HG03175 (cell line): ENCODE measurements around the gene RFX1.
A peak's percentile ranks its signal among the peaks of the same experiment; 100 is the strongest.
"Not testable (repeated sequence)": the region's sequence is repeated elsewhere in the genome, so short reads cannot be mapped to it uniquely, and the experiment has no call there.

Source experiments
- ATAC-seq: cut with Tn5 transposase; IDR thresholded peaks from one replicate; pipeline ENCODE4 v1.9.1; 2021; ENCODE audit warnings: mild to moderate bottlenecking, moderate library complexity; ENCODE audit not compliant: unreplicated experiment

The RFX1 gene

DNA sequence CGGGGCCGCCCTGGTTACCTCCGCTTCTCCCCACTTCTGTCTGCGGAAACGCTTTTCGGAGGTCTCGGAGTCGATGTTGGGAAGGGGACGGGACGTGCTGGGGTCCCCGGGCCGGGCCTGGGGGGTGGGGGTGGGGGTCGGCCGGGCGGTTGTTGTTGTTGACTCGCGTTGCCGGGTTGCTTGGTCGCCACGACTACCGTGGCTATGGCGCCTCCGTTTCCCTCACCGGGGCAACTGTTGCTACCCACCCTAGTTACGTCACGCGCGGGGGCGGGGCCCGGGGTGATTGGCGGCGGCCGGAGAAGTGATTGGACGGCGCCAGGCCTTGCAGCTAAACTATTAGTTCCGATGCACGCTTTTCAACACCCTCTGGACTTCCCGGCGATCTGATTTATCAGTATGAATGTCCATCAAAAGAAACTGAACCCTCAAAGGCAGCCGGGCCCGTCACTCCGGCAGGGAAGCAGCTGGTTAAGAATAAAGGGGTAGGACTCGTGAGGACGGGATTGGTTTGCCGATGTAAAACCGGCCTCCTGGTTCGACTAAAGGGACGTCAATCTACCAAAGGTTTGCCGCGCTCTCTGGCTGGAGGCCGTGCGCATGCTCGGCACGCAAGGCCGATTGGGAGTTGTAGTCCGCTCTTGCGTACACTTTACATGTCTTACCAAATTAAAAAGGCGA is at the start of gene RFX1:
Gene RFX1 (minus strand): TSS at position 236 of the 681 bp plus-strand sequence. CDS start 12,477 bp downstream, outside the sequence.
- peak; percentile 76 for ATAC-seq

DNA sequence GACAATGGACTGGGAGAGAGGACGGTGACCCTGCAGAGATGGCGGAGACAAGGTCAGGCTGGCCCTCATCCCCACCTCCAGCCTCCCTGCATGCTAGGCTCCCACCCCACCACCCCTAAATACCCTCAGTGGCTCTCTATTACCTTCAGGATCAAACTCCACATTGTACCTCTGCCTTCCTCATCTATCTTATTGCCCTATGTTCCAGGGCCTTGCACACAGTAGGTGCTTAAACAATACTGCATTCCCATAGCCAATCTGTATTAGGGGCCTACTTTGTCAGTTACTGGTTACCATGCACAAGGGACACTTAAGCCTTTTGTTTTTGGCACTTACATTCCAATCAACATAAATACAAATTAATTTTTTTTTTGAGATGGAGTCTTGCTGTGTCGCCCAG is 49.3 kb upstream of the RFX1 start:
- ATAC-seq = no peak

DNA sequence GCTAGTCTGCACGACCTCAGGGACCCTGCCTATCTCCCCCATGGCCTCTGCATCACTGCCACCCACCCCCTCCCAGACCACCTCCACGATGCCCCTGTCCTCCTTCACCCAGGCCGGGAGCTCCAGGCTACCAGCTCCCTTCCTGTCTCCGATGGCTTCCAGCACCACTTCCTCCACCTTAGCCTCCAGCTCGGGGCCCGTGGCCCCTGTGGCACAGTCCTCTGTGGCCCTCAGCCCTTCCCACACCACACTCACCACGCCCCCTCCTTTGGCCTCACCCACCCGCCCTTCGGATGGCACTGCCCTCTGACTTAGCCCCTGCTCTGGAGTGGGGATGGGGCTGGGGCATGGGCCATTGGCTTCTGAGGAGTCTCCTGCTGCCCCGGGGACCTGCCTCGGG is 48.6 kb upstream of the RFX1 start:
- ATAC-seq = no peak

DNA sequence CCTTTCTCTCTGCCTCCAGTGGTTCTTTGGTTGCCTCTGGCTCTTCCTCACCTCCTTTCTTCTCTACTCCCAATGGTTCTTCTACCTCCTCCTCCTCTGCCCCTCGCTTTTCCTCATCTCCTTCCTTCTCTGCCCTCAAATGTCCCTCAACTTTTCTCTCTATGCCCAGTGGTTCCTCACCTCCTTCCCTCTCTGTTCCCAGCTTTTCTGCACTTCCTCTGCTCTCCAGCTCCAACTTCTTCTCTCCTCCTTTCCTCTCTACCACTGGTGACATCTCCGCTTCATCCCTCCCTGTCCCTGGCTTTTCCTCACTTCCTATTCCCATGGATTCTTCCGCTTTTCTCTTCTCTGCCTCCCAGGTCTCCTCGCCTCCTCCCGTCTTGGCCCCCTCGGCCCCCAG is 48.0 kb upstream of the RFX1 start:
- no peak for ATAC-seq

DNA sequence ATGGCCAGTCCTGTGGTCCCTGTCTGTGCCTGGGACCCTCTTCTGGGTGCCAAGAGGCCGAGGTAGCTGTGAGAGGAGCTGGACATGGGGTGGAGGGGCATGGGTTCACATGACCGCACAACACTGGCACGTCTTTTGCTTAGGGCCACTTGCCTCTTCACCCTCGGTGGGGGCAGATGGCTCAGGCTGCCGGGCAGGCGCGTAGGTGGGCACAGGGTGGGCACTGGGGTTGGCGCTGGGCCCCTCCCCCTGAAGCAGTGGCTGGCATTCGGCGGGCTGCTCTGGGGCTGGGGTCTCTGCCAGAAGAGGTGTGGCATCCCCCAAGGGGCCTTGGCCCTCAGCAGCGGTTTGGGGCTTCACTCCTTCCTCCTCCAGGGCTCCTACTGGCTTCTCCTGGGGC is 47.4 kb upstream of the RFX1 start:
- no peak for ATAC-seq

DNA sequence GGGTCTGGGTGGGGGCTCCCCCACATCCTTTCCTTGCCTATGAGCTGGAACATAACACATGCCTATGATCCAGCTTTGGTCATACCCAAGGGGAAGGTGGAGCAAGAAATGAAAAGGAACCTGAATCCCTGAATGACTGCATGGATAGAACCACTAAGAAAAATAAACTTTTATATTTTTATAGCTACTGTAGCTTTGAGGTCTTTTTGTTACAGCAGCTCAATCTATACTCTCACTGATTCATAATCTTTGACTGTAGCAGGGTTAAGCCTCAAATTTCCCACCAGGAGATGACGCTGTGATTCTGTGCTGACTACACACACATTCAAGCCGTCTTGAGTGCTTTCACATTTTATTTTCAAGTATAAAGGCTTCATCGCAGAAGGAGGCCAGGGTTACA is 46.9 kb upstream of the RFX1 start:
- ATAC-seq = no peak

DNA sequence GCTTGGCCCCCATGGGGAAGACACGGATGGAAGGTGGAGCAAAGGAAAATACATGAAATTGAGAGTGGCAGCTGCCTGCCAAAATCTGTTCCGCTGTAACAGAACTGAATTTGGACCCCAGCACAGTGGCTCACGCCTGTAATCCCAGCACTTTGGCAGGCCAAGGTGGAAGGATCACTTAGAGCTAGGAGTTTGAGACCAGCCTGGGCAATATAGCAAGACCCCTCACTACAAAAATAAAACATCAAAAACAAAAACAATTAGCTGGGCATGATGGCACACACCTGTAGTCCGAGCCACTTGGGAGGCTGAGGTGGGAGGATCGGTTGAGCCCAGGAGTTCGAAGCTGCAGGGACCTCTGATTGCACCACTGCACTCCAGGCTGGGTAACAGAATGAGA is 46.4 kb upstream of the RFX1 start:
- no peak for ATAC-seq

DNA sequence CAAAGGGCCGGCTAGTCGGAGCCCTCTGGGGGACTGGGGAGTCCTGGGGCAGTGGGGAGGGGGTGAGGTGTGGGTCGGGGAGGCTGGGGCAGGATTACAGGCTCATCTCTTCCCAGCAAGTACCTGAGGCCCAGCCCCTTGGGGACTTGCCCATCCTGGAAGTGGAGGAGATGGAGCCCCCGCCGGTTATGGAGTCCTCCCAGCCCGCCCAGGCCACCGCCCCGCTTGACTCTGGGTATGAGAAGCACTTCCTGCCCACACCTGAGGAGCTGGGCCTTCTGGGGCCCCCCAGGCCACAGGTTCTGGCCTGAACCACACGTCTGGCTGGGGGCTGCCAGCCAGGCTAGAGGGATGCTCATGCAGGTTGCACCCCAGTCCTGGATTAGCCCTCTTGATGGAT is 45.9 kb upstream of the RFX1 start:
- ATAC-seq = no peak

DNA sequence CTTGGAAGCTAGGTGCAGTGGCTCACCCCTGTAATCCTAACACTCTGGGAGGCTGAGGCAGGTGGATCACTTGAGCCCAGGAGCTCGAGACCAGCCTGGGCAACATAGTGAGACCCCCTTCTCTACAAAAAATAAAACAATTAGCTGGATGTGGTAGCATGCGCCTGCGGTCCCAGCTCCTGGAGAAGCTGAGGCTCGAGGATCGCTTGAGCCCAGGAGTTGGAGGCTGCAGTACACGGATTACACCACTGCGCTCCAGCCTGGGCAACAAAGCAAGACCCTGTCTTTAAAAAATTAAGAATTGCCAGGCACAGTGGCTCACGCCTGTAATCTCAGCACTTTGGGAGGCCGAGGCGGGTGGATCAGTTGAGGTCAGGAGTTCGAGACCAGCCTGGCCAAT is 44.8 kb upstream of the RFX1 start:
- not testable (repeated sequence) for ATAC-seq

DNA sequence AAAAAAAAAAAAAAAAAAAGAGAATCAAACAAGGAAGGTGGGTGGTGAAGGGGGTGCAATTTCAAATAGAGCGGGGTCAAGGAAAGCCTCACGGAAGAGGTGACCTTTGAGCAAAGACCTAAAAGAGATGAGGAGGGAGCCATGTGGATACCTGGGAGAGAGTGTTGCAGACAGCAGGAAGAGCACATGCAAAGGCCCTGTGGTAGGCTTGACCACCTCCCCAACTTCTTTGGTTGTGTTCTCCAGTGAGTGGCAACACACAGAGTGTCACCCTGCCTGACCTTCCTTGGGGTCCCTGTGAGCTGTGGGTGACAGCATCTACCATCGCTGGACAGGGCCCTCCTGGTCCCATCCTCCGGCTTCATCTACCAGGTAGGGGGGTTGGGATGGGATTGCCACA is 44.4 kb upstream of the RFX1 start:
- no peak for ATAC-seq

DNA sequence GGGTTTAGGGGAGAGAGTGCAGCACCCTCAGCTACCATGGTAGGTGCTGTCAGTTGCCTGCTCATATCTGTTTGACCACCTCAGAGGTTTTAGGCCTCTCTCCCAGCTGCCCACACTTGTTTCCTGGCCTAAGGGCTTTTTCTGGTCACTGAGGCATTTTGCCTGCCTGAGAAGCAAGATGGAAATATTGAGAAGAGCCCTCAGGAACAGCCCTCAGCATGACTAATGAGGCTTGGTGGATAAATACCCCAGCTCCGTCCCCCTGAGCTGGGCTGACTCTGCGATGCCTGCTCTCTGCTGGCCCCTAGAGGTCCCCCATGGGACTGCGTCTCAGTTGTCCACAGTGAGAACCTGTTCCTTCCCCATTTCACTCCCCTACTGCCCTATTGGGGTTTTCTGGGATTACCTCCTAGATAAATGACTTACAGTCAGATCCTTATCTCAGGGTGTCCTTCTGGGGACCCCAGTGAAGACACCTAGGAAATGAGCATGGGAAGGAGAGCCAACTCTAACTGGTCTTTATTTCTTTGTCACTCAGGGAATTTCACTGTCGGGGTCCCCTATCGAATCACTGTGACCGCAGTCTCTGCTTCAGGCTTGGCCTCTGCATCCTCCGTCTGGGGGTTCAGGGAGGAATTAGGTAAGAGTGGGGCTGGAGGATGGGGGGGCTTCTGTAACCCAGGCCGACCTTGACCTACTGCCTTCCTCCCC is 42.5 kb upstream of the RFX1 start:
- no peak for ATAC-seq

DNA sequence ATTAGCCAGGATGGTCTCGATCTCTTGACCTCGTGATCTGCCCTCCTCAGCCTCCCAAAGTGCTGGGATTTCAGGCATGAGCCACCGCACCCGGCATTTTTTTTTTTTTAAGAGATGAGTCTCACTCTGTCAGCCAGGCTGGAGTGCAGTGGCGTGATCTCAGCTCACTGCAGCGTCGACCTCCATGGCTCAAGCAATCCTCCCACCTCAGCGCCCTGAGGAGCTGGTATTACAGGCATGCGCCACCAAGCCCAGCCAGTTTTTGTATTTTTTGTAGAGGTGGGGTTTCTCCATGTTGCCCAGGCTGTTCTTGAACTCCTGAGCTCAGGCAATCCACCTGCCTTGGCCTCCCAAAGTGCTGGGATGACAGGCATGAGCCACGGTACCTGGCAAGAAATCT is 41.7 kb upstream of the RFX1 start:
- ATAC-seq = not testable (repeated sequence)

DNA sequence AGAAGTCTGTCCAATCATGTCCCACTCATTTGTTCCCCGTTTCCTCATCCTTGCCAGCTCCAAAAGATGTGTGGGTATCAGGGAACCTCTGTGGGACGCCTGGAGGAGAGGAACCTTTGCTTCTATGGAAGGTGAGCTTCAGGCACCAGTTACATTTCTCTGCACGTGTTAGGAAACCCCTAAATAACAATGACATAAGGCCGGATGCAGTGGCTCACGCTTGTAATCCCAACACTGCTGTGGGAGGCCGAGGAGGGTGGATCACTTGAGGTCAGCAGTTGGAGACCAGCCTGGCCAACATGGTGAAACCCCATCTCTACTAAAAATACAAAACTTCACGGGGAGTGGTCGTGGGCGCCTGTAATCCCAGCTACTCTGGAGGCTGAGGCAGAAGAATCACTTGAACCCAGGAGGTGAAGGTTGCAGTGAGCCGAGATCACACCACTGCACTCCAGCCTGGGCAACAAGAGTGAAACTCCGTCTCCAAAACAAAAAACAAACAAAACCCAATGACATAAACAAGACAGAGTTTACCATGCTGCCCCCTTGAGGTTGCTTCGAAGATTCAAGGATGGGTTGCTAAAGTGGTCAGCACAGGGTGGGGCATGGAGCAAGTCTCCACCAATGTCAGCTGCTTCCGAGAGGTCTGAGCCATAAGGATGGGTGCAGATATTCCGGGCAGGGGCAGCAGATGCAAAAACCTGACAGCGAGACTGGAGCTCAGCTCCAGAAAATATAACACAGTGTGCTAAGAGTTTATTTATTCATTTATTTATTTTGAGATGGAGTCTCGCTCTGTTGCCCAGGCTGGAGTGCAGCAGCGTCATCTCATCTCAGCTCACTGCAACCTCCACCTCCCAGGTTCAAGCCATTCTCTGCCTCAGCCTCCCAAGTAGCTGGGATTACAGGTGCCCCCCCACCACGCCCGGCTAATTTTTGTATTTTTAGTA is 36.8 kb upstream of the RFX1 start:
- ATAC-seq = not testable (repeated sequence)

DNA sequence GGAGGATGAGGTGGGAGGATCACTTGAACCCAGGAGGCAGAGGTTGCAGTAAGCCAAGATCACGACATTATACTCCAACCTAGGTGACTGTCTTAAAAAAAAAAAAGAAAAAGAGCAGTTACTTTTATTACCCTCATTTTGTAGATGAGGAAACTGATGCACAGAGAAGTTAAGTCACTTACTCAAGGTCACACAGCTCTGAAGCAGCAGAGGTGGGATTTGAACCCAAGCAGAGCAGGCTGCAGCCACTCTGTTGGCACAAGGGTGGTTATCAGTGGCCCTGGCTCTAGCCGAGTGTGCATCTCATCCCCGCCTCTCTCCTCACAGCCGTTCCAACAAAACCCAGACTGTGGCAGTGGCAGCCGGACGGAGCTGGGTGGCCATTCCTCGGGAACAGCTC is 33.1 kb upstream of the RFX1 start:
- ATAC-seq = no peak

DNA sequence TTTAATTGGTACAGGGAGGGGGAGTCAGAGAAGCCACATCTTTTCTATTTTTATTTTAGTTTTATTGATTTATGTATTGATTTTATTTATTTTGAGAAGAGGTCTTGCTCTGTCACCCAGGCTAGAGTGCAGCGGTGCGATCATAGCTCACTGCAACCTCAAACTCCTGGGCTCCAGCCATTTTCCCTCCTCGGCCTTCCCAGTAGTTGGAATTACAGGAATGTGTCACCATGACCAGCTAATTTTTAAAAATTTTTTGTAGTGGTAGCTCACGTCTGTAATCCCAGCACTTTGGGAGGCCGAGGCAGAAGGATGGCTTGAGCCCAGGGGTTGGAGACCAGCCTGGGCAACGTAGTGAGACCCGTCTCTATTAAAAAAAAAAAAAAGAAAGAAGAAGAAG is 29.6 kb upstream of the RFX1 start:
- no peak for ATAC-seq

DNA sequence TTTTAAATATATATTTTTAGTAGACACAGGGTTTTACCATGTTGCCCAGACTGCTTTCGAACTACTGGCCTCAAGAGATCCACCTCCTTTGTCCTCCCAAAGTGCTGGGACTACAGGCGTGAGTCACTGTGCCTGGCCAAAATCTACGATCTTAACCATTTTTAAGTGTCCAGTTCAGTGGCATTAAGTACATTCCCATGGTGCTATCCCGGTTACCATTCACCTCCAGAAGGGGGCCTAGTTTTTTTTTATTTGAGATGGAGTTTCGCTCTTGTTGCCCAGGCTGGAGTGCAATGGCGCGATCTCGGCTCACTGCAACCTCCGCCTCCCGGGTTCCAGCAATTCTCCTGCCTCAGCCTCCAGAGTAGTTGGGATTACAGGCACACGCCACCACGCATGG is 29.0 kb upstream of the RFX1 start:
- ATAC-seq = not testable (repeated sequence)

DNA sequence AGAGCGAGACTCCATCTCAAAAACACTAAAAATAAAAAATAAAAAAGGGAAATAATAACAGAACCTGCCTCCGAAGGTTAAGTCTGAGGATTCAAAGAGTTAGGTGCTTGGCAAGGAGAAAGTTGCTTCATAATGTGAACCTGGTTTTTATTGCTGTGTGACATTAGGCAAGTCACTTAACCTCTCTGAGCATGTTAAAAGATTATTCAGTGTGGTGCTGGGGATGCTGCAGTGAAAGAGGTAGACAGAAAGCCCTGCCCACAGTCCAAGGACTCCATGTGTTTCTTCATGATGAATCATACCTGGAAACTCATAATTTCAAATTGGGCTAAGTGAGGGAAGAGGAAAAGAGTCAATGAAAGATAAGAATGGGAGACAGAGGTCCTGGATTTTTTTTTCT is 27.8 kb upstream of the RFX1 start:
- no peak for ATAC-seq

DNA sequence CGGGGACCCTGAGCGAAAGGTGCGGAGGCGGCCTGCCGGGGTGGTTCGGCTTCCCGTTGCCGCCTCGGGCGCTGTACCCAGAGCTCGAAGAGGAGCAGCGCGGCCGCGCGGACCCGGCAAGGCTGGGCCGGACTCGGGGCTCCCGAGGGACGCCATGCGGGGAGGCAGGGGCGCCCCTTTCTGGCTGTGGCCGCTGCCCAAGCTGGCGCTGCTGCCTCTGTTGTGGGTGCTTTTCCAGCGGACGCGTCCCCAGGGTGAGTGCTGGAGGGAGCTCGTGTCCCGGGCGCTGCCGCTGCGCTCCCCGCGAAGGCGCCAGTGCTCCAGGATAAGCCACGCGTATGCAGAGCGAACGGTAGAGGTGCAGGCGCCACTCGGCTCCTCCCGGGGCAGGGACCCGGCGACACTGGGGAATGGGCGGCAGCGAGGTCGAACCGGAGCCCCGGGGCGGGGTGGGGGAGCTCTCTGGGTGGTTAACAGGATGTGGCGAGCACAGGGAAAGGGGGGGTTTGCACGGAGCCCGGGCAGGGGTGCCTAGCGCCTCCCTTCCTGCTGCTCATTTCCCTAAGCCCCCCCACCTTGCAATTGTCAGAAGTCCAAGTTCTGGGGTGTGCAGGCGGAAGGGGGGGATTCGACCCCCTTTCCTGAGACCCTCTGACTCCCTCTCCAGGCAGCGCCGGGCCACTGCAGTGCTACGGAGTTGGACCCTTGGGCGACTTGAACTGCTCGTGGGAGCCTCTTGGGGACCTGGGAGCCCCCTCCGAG is 25.8 kb upstream of the RFX1 start, which contains the start of gene IL27RA:
Gene IL27RA (plus strand): TSS at position 44 of the 762 bp plus-strand sequence. CDS start 111 bp downstream, at position 155.
- ATAC-seq = peak; percentile 48

DNA sequence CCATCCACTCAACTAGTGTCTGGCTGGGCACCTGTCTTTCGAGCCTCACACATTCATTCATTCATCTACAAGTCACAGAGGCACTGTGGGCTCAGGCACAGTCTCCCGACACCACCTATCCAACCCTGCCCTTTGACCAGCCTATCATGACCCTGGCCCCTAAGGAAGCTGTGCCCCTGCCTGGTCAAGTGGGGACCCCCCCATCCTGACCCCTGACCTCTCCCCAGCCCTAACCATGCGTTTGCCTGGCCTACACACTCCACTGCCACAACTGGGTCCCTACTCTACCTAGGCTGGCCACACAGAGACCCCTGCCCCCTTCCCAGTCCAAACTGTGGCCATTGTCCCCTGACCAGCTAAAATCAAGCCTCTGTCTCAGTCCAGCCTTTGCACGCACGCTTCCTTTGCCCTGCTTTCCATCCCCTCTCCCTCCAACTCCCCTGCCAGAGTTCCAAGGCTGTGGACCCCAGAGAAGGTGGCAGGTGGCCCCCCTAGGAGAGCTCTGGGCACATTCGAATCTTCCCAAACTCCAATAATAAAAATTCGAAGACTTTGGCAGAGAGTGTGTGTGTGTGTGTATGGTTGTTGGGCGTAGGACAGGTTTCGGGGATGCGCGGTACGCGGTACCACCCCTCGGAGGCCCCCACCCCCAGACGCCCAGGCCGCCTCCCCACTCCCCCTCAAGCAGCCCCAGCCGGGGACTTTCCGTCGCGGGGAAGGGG is 25.0 kb upstream of the RFX1 start:
- no peak for ATAC-seq

DNA sequence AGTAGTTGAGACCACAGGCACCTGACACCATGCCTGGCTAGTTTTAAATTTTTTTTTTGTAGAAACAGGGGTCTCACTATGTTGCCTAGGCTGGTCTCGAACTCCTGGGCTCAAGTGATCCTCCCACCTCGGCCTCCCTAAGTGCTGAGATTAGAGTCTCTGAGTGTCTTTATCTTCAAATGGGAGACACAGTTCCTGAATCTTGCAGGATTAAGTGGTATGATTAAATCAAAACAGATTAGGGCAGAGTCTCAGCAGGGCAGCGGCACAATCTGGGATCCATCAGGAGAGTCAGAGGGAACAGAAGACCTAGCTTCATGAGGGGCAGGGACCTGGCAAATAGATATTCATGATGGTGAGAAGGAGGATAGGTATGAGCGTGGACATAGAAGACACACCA is 22.8 kb upstream of the RFX1 start:
- no peak for ATAC-seq
